Erythroblast (primary cell): ENCODE results near the gene SEZ6L.

Experiments used
- GATA1 ChIP-seq: IDR thresholded peaks from 2 replicates; pipeline ENCODE4 v1.6.1; 2011; ENCODE audit warnings: low read depth, mild to moderate bottlenecking, control low read depth, low read length, moderate library complexity
- POLR2A ChIP-seq: IDR thresholded peaks from 2 replicates; pipeline ENCODE4 v1.6.1; 2011; ENCODE audit warnings: mild to moderate bottlenecking, low read length

DNA sequence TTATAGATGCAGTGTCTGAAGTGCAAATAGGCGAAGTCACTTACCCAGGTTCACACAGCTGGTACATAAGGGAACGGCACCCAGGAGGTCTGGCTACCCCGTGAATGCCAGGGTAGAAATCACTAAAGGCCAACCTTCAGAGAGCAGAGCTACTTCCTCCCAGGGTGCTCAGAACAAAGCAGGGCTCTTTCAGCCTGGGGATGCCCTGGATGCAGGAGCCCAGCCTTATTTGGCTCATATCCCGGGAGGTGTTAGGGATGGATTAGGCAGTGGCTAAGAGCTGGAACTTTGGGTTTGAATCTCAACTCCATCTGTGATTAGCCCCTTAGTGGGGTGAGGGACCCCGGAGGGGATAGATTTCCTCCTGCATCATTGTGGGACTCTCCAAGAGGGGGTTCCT lies 226.7 kb downstream of the SEZ6L start:
- TF ChIP-seq POLR2A (no peak), GATA1 (no peak)
